ENCODE measurements around the gene NCS1.
A peak's percentile ranks its signal among the peaks of the same experiment; 100 is the strongest.

Gene NCS1

DNA sequence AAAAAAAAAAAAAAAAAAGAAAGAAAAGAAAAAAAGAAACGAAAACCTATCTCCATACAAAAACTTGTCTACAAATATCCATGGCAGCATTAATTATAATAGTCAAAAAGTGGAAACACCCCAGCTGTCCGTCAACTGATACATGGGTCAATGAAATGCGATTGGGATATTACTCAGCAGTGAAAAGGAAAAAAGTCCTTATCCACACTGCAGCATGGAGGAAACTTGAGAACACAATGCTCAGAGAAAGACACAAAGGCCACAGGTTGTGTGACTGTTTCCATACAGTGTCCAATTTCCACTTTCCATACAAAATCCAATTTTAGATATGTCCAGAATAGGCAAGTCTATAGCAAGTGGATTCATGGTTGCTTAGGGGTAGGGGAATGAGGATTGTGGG, 24.3 kb upstream of the NCS1 start:
- no peak for DNase-seq (ENCODE audit: low spot score)

- no peak for DNase-seq (ENCODE audit: low spot score)
Measured at GRCh38 chr9:130149031-130149430, 23.2 kb upstream of the NCS1 start.

DNA sequence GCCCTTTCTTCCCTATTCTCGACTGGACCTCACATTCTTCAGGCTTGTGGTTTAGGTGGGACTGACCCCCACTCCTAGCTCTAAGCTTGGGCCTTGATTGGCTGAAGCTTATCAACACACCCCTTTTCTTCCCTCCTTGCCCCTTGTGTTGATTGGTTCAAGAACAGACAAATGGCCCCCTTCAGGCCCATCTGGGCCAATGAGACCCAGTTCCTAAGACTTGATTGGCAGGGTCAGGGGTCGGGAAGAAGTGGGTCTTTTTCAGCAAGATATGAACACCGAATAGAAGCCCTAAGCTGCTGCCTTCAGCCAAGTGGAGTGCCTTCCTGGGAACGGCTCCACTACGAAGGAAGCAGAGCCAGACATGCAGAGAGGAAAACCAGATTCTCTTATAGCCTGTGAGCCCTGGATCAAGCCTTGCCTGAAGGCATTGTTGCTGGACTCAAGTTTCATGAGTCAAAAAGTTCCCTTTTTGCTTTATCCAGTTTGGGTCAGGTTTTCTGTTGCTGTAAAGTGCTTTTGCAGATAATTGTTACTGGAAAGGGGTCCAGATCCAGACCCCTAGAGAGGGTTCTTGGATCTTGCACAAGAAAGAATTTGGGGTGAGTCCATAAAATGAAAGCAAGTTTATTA, 22.4 kb upstream of the NCS1 start:
- DNase-seq (ENCODE audit: low spot score) = no peak

GRCh38 chr9:130150779-130151382, 21.3 kb upstream of the NCS1 start:
- no peak for DNase-seq (ENCODE audit: low spot score)

DNA sequence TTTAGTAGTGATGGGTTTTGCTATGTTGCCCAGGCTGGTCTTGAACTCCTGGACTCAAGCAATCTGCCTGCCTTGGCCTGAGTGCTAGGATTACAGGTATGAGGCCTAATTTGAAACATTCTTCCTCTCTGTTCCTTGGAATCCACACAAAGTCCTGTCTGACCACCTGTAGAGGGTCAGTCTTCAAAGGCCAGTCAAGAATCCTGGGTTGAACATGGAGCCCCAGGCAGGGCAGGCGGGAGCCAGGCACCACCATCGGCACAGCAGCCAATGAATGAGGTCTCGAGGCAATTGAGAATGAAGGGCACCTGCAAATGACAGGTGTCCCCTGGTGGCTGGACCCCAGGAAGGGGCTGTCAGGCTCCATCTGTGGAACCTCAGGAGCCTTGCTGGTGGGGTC, 17.4 kb upstream of the NCS1 start:
- DNase-seq (ENCODE audit: low spot score) = no peak

DNA sequence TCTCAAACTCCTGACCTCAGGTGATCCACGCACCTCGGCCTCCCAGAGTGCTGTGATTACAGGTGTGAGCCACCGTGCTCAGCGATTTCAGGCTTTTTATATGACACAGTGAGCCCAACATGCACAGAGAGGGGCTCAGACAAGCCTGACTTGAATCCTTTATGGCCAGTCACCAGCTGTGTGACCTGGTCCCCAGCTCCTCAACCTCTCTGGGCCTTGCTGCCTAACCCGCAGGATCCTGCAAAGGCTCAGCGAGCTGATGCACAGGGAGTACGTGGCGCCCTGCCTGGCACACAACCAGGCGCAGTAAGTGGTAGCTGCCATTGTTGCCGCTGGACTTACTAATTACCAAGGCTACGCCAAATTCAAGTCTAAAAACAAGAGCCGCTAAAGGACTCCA, 16.6 kb upstream of the NCS1 start:
- DNase-seq (ENCODE audit: low spot score) = no peak

GRCh38 chr9:130156672-130157071, 15.5 kb upstream of the NCS1 start:
- peak; percentile 78 for DNase-seq (ENCODE audit: low spot score)

DNA sequence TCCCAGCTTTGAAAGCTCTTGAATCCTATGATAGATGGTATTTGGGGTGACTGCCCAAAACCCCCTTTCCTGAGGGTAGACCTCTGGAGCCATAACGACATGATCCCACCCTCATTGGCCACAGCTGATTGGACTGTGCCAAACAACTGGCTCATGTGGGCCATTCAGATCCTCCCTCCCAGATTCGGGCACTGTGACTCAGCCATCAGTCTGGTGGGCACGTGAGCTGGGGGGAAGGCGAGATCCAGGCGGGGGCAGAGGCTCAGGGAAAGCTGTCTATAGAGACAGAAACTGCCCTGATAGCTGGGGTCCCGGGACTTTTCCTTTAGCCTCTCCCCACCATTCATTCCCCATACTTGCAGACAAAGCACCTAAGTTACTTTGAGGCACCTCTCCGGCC, 15.1 kb upstream of the NCS1 start:
- DNase-seq (ENCODE audit: low spot score) = no peak

DNA sequence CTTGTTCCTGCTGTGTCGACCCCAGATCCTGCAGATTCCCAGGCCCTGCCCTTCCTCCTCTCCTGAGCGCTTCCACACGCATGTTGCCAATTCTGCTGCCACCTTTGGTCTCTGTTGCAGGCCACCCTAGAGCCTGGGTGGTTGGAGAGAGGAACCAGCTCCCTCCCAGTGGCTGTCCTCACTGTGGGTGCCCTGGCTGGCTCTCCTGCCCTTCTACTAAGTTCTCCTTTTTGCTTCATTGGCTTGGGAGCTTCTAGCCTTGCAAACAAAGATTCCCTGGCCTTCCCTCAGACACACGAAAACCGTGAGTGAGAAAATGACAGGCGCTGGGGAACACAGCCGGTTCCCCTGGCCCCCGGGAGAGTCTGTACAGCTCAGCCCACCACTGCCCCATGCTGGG, 14.2 kb upstream of the NCS1 start:
- DNase-seq (ENCODE audit: low spot score) = no peak

- DNase-seq (ENCODE audit: low spot score) = no peak
Measured at GRCh38 chr9:130159057-130159456, 13.1 kb upstream of the NCS1 start.

- no peak for DNase-seq (ENCODE audit: low spot score)
Measured at GRCh38 chr9:130159915-130160670, 12.1 kb upstream of the NCS1 start.

DNA sequence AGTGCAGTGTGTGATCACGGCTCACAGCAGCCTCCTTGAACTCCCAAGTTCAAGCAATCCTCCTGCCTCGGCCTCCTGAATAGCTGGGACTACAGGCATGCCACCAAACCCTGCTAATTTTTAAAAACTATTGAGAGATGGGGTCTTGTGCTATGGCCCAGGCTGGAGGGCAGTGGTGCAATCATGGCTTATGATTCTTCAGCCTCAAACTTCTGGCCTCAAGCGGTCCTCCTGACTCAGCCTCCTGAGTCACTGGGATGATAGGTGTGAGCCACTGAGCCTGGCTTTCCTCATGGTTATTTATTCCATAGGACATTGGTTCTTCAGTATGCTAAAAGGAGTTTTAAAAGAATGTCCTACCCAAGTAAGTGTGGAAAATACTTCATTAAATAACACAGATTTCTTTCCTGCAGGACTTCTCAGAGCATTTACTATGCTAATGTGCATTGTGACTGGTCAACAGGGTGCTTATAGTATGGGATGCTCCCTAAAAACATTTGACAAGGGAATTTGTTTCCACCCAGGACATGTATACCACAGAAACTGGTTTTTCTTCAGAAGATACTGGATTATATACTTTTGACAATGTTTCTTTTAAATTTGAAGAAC, 11.2 kb upstream of the NCS1 start:
- no peak for DNase-seq (ENCODE audit: low spot score)

- DNase-seq (ENCODE audit: low spot score) = no peak
Measured at GRCh38 chr9:130165579-130165978, 6.6 kb upstream of the NCS1 start.

- no peak for DNase-seq (ENCODE audit: low spot score)
Measured at GRCh38 chr9:130166399-130166798, 5.8 kb upstream of the NCS1 start.

DNA sequence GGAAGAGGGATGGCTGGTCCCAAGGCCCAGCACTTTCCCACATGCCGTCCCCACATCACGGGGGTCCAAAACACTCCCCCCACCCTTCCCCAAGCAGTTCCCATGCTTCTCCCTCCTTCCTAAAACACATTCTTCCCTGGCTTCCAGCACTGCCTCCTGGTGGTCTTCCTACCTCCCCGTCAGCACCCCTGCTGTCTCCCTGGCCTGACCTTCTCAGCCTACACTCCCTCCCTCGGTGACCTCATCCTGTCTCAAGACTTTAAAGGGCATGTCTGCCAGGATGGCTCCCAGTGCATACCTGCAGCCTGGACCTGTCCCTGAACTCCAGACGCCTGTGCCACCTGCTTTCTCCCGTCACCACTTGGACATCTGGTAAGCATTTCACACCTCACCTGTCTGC, 4.3 kb upstream of the NCS1 start:
- DNase-seq (ENCODE audit: low spot score) = no peak

DNA sequence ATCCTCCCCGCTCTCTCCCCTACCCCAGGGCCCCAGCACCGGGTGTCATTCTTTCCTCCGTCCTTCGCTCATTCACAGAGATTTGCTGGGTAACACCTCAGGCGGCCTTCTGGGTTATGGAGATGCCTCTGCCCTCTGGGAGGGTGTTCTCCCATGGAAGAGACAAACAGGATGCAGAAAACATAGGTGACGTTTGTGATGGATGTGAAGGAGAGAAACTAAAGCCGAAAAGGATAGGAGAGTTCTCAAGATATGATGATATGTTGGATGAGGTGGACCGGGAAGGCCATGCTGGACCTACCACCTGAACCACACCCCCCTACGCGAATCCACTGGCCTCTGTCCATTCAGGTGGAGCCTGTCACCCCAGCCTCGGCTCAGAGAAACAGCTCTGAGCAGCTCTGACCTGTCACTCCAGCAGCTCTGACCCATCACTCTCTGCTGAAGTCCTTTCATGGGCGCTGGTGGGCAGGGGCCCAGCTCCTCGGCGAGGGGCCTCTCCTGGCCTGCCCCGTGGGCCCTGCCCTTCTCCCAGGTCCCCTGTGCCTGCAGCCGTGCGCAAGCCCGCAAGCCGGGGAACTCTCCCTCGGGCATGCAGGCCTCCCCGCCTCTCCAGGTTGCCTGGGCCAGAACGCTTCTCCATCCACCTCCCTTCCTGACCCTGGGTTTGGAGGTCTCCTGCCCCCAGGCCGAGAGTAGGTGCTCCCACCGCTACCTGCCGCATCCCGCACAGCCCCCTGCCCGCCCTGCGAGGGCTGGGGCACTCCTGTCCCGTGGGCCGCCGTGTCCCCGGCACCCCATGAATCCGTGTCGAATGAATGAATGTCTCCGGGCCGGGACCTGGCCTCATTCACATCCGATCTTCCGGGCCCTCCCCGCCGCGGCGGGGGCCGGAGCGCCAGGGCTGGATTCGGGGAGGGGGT, 717 bp upstream of the NCS1 start:
- peak; percentile 66 for DNase-seq (ENCODE audit: low spot score)

GRCh38 chr9:130172858-130173665, 858 bp downstream of the NCS1 start:
- peak; percentile 41 for DNase-seq (ENCODE audit: low spot score)

- DNase-seq (ENCODE audit: low spot score) = no peak
Measured at GRCh38 chr9:130173666-130173983, 1.4 kb downstream of the NCS1 start.

DNA sequence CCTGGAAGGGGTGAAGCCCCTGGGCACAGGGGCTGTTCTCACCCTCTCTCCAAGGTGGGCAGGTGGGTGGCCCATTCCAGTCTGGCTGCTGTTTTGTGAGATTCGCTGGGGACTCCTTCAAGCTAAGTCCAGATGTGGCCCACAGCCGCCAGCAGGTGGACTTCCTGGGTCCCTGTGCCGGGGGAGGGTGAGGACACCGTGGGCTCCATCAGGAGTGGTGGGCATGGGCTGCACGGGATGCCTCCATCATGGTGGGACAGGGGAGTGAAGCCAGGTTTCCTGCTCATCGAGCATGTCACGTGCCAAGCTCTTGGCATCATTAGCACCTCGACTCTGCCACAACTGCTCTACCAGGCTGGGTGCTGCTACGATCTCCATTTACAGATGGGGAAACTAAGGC, 1.8 kb downstream of the NCS1 start:
- DNase-seq (ENCODE audit: low spot score) = no peak

DNA sequence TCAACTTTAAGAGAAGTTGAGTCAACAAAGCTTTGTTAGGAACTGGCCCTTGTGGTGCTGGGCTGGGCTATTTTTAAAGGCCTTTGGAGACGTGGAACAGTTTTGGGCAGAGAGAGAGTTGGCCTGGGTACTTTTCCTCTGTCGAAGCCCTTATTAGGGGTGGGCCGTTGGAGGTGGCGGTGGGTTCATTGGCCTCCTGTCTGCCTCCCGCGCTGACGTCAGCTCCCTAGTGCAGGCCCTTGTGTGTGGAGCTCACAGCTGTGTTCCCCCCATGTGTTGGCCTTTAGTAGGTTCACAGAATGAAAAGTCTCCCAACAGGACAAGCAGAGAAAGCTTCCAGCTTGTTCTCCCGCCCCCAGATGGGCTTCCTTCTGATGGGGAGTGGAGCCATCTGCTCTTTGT, 2.7 kb downstream of the NCS1 start:
- DNase-seq (ENCODE audit: low spot score) = no peak

DNA sequence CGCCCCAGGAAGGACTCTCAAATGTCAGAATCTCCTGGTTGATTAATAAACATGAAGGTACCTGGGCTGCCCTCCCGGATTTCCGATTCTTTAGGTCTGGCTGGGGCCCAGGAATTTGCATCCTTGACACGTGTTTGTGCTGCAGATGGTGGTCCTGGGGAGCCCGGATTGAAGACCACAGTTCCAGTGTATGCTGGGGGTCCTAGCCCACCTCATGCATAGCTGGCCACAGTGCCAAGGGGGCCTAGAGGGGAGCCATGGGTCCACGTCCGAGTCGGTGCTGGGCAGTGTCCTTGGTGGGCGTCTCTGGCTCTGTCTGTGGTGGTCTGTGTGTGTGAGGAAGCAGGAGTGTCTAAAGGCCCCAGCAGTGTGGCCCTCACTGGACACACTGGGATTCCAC, 3.2 kb downstream of the NCS1 start:
- DNase-seq (ENCODE audit: low spot score) = no peak
